Measurements from ENCODE around the gene DISP2. TPM values are rescaled to one million over a fixed set of nuclear protein-coding genes. Genes with fewer than 3 reads are reported as not detected.

Gene DISP2
- total and polyA plus RNA-seq, 9 of the 15 experiments (the other 6 are each of a cell fraction or from before 2014, with no cell fraction given): 0.06 to 0.89 (median 0.15) TPM; not detected in 1

- TF ChIP-seq REST (IDR thresholded peaks at IDR 0.05; ENCODE audit: borderline replicate concordance): peak; percentile 62
- no peak for TF ChIP-seq REST (CRISPR knock-in tag; IDR thresholded peaks at IDR 0.05; ENCODE audit: low read depth)
- TF ChIP-seq, protein P1, sequence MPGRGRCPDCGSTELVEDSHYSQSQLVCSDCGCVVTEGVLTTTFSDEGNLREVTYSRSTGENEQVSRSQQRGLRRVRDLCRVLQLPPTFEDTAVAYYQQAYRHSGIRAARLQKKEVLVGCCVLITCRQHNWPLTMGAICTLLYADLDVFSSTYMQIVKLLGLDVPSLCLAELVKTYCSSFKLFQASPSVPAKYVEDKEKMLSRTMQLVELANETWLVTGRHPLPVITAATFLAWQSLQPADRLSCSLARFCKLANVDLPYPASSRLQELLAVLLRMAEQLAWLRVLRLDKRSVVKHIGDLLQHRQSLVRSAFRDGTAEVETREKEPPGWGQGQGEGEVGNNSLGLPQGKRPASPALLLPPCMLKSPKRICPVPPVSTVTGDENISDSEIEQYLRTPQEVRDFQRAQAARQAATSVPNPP (IDR thresholded peaks at IDR 0.05; ENCODE audit: borderline replicate concordance, insufficient read depth, insufficient read length): no peak
- no peak for TF ChIP-seq HDGF (IDR thresholded peaks at IDR 0.05)
- TF ChIP-seq, protein P2, sequence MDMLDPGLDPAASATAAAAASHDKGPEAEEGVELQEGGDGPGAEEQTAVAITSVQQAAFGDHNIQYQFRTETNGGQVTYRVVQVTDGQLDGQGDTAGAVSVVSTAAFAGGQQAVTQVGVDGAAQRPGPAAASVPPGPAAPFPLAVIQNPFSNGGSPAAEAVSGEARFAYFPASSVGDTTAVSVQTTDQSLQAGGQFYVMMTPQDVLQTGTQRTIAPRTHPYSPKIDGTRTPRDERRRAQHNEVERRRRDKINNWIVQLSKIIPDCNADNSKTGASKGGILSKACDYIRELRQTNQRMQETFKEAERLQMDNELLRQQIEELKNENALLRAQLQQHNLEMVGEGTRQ (CRISPR knock-in tag; IDR thresholded peaks at IDR 0.05): no peak
- peak; percentile 83 for TF ChIP-seq NFIC (IDR thresholded peaks at IDR 0.05)
- TF ChIP-seq CTCFL (IDR thresholded peaks at IDR 0.05; ENCODE audit: borderline replicate concordance, insufficient read depth, low read depth, low read length, poor library complexity, severe bottlenecking): peak; percentile 16
- peak; percentile 81 for TF ChIP-seq SP1 (CRISPR knock-in tag; IDR thresholded peaks at IDR 0.05)
- no peak for TF ChIP-seq KLF6 (CRISPR knock-in tag; IDR thresholded peaks at IDR 0.05; ENCODE audit: borderline replicate concordance)
- TF ChIP-seq EWSR1 (IDR thresholded peaks at IDR 0.05; ENCODE audit: borderline replicate concordance, low read depth, partially characterized antibody): no peak
- TF ChIP-seq RBM39 (optimal IDR thresholded peaks at IDR 0.05; ENCODE audit: low read depth, low read length): no peak
- TF ChIP-seq, protein P3, sequence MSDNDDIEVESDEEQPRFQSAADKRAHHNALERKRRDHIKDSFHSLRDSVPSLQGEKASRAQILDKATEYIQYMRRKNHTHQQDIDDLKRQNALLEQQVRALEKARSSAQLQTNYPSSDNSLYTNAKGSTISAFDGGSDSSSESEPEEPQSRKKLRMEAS (CRISPR knock-in tag; IDR thresholded peaks at IDR 0.05): no peak; the same call in 1 of the 2 replicates
- peak; percentile 59 to 93; a peak in 3 of 4 replicates for TF ChIP-seq MAZ (CRISPR knock-in tag; conservative IDR thresholded peaks at IDR 0.05 in 1 of 2, IDR thresholded peaks at IDR 0.05 in 1 of 2)
- 0 out of 2 replicates have a peak, but pooled peaks have one; percentile 39 for TF ChIP-seq MYNN (IDR thresholded peaks at IDR 0.05)
- TF ChIP-seq MYNN (CRISPR knock-in tag; IDR thresholded peaks at IDR 0.05): no peak
These were observed 19.9 kb upstream of the DISP2 start (continued) for GRCh38 chr15:40338041-40338657.

Measured in K562 (cell line).